Stomach (tissue), 4 donors: ENCODE results near the gene LUM.

ENCODE experiments used
- POLR2A ChIP-seq, 4 donors: fragments of 450-650 bp; IDR thresholded peaks; one replicate each; pipeline ENCODE4 v1.6.1; 2016; ENCODE audit warnings: antibody characterized with exemption in 4 of 4, control low read depth in 2 of 4, mild to moderate bottlenecking in 1 of 4, moderate library complexity in 1 of 4
- POLR2AphosphoS5 ChIP-seq, 3 donors: sonication (generic); formaldehyde crosslinking; IDR thresholded peaks; one replicate each; pipeline ENCODE4 v1.6.1; 2016; ENCODE audit warnings: antibody characterized with exemption in 3 of 3
- TF ChIP-seq, protein P1 (sequence below), 7 experiments: fragments of 450-650 bp in 4 of 7; fragments of 200-600 bp in 3 of 7; sonication (generic) in 3 of 7; IDR thresholded peaks; one replicate each; pipeline ENCODE4 v1.5.1; 2016 to 2019; ENCODE audit warnings: antibody characterized with exemption in 7 of 7, control low read depth in 2 of 7, mild to moderate bottlenecking in 1 of 7

DNA sequence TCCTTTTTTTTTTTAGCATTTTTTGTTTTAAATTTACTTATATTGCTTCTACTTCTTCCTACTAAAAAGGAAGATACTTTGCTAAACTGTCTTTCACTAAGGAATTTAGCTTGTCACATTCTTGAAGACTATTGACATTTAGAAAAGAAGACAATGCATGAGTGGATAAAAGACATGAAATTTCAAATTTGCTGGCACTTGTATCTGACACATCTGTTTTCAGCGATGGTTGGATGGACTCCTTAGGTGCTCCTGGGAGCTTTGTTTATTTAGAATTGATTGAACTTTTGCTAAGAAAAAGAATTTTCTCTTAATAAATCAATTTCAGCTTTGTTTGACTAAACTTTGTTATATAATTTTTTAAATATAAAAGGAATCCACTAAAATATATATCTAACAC, 50.2 kb downstream of the LUM start:
- TF ChIP-seq, protein P1, sequence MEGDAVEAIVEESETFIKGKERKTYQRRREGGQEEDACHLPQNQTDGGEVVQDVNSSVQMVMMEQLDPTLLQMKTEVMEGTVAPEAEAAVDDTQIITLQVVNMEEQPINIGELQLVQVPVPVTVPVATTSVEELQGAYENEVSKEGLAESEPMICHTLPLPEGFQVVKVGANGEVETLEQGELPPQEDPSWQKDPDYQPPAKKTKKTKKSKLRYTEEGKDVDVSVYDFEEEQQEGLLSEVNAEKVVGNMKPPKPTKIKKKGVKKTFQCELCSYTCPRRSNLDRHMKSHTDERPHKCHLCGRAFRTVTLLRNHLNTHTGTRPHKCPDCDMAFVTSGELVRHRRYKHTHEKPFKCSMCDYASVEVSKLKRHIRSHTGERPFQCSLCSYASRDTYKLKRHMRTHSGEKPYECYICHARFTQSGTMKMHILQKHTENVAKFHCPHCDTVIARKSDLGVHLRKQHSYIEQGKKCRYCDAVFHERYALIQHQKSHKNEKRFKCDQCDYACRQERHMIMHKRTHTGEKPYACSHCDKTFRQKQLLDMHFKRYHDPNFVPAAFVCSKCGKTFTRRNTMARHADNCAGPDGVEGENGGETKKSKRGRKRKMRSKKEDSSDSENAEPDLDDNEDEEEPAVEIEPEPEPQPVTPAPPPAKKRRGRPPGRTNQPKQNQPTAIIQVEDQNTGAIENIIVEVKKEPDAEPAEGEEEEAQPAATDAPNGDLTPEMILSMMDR (IDR thresholded peaks at IDR 0.05), result no peak
- TF ChIP-seq POLR2A (IDR thresholded peaks at IDR 0.05) (no peak), POLR2AphosphoS5 (IDR thresholded peaks at IDR 0.05) (no peak)
